GM18520 (cell line): ENCODE results near the gene KLHL5.

Source experiments
- ATAC-seq: cut with Tn5 transposase; IDR thresholded peaks from one replicate; pipeline ENCODE4 v1.9.1; 2021; ENCODE audit not compliant: unreplicated experiment

Gene KLHL5

GRCh38 chr4:39170301-39170700, 108.3 kb downstream of the KLHL5 start:
- ATAC-seq, result no peak
